Measurements from ENCODE around the gene SNAPIN.

DNA sequence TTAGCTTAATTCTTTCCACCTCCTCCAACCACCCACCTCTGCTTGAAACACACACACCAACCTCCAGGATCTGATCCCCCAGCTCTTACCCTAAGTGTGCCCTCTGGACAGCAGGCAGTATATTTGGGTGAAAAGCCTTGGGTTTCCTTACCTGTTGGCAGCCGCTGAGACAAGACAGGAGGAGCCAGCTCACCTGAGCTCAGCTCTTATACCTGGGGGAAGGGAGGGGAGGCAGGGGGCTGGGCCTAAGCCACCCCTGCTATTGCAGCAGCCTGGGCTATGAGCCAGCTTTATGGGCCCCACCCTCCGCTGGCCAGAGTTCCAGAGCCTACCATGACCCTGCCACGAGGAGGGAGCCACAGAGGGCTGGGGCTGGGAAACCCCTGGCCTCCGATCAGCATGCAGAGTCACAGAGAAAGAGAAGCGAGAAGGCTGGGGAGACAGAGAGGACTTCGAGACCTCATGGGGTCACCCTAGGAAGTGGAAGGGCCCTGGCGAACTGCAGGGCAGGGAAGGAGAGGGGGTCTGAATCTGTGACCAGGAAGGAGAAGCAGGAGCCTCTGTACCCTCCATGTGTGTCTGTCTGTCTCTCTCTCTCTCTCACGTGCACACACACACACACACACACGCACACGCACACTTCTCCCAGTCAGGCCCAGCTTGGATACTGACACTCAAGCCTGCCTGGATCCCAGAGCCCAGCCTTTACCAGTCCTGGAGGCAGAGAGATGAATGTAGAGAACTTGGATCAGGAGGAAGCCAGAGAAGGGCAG is 42.2 kb upstream of the SNAPIN start, which contains the start of gene S100A14:
- TF ChIP-seq YY1 (IDR thresholded peaks at IDR 0.05; ENCODE audit: insufficient read depth, insufficient read length) (no peak), ZNF274 (IDR thresholded peaks at IDR 0.05; ENCODE audit: low read depth, low read length) (no peak)
